IPS DF 19.7 (cell line): Measurements from ENCODE around the gene LYRM9.
"Not testable (repeated sequence)": the region's sequence is repeated elsewhere in the genome, so short reads cannot be mapped to it uniquely, and the experiment has no call there.

ENCODE experiments used
- DNase-seq: peaks from one replicate; pipeline ENCODE4 v3.0.0-alpha.2; 2013; ENCODE audit warnings: low read depth, low spot score

LYRM9 gene

DNA sequence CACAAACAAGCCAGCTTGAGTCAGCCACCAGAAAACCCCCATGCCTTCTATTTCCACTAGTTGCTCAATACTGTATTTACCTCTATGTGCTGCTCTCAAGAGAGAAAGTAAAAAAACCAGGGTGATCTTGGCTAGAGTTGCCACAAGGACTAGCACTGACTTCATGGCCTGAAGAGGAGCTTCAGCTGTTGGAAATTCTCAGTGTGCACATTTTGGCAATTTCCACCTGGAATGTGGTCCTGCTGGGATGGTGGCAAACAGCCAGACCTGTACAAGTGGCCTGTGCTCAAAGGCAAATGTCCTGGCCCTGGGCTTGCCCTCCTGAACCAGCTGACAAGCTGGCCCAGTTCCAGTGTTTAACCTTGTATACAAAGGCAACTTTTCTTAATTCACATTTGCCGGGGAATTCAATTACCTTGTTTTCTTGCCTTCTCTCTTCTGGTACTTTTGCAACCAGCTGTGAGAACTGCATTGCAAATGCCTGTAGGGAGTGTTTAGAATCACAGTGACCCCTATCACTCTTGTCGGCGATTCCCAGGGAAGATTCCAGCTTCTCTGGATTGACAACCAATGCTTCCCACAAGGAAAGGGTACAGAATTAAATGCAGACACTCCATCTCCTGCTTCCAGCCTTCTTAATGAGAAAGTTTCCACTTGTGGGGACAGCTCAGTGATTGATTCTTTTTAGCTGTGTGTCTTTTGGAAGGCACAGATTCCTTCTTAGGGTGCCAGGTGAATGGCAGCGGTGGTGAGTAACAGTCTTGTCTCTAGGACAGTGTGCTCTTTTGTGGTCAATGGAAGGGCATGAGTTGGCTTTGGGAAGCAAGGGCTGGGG is 53.4 kb downstream of the LYRM9 start:
- not testable (repeated sequence) for DNase-seq

DNA sequence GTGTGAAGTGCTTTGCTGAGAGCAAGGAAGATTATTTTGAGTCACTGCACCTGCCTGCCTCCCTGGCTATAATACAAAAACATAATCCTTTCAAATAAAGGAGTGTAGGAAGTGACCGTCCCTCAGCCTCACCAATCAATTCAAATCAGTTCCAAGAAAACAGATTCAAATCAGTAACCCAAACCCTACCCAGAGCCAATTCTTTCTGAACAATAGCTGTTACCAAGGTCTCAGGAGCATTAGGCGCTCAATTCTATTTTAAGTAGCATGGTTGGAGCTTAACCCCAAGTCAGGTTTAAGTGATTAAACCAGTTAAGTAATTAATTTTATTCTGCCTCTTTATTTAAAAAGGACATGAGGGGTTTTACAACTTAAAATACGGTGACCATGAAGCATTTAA is 54.6 kb downstream of the LYRM9 start:
- DNase-seq: not testable (repeated sequence)

GRCh38 chr17:27837769-27838168 is 55.4 kb downstream of the LYRM9 start:
- DNase-seq: not testable (repeated sequence)

DNA sequence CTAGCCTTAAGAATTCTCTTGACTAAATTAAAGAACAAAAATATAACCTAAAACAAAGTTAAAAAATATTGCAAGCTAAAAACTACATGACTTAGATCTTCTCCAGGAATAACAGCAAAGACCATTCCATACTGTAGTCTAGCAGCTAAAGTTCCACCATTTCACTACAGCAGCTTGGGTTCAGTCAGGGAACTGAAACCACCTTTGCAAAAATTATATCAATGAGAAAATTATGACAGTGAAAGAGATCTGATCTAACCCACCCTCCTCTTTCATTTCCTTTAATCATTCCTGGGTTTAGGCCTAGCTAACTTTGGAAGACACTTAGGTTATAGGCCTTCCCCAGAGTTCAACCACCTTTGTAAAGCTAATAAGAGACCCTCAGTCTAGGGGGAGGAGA is 56.5 kb downstream of the LYRM9 start:
- no peak for DNase-seq

DNA sequence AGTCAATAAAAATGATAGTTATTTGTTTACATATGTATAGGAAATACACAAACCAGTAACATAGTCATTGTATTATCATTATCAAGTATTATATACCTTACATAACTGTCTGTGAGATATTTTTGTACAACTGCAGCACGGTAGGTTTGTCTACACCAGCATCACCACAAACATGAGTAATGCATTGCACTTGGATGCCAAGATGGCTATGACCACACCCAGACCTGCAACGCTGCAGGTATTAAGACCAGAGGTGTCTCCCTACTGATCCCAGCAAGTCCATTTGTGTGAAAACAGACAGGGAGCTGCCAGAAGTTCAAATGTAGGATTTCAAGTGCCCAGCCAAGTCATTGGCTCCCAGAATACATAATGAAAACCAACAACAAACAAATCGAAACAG is 58.6 kb downstream of the LYRM9 start:
- DNase-seq: no peak

GRCh38 chr17:27832831-27833230 is 60.3 kb downstream of the LYRM9 start:
- no peak for DNase-seq

- DNase-seq: not testable (repeated sequence)
Observed at GRCh38 chr17:27829888-27830287, 63.3 kb downstream of the LYRM9 start.

GRCh38 chr17:27829143-27829711 is 63.9 kb downstream of the LYRM9 start:
- DNase-seq: not testable (repeated sequence)
